Naive thymus-derived CD4-positive, alpha-beta T cell (primary cell): ENCODE results near the gene SDCCAG8. TPM values are rescaled to one million over a fixed set of nuclear protein-coding genes. Genes with fewer than 3 reads are reported as not detected.
A peak's percentile ranks its signal among the peaks of the same experiment; 100 is the strongest.

ENCODE experiments used
- ATAC-seq: fragments of 150-1000 bp; cut with Tn5 transposase; 2 replicates; pipeline ENCODE4 v1.10.0; 2021; ENCODE audit warnings: mild to moderate bottlenecking, moderate library complexity
- CTCF ChIA-PET: fragments of 350-600 bp; sonication (Branson Sonifier 250); formaldehyde crosslinking; loops from one replicate; lab custom pipeline; 2021; ENCODE audit warnings: antibody characterized with exemption; lab: Charles Lee
- POLR2A ChIA-PET: fragments of 350-600 bp; sonication (Branson Sonifier 250); formaldehyde crosslinking; loops from one replicate; lab custom pipeline; 2021; ENCODE audit warnings: antibody characterized with exemption, inconsistent platforms; lab: Charles Lee
- DNase-seq, 9 donors: peaks; one replicate each; pipeline versions ENCODE4 v3.0.0 to v3.0.0-alpha.2; 2020 to 2022; ENCODE audit warnings: mixed read lengths in 1 of 9
- H3K27ac ChIP-seq: one replicate; pipeline ENCODE4 v1.7.0; 2013; ENCODE audit warnings: mild to moderate bottlenecking, low read depth, low read length, moderate library complexity
- H3K27me3 ChIP-seq, 2 donors: one replicate each; pipeline ENCODE4 v1.7.0; 2013; ENCODE audit warnings: low read length in 2 of 2, mild to moderate bottlenecking in 2 of 2, moderate library complexity in 2 of 2; ENCODE audit not compliant: control insufficient read depth in 2 of 2, insufficient read depth in 2 of 2
- H3K36me3 ChIP-seq, 3 experiments: 1 replicate in 2 of 3; 2 replicates in 1 of 3; pipeline ENCODE4 v1.7.0; 2013; ENCODE audit warnings: low read length in 3 of 3, mild to moderate bottlenecking in 3 of 3, moderate library complexity in 1 of 3; ENCODE audit not compliant: insufficient read depth in 3 of 3, control insufficient read depth in 2 of 3
- H3K4me1 ChIP-seq, 2 donors: one replicate each; pipeline ENCODE4 v1.7.0; 2013; ENCODE audit warnings: low read length in 2 of 2, mild to moderate bottlenecking in 2 of 2, moderate library complexity in 1 of 2; ENCODE audit not compliant: control insufficient read depth in 2 of 2, insufficient read depth in 2 of 2
- H3K4me3 ChIP-seq: 2 replicates; pipeline ENCODE4 v1.7.0; 2013; ENCODE audit warnings: mild to moderate bottlenecking, low read length
- H3K9me3 ChIP-seq, 3 experiments: 1 replicate in 2 of 3; 2 replicates in 1 of 3; pipeline ENCODE4 v1.7.0; 2013; ENCODE audit warnings: low read length in 3 of 3; ENCODE audit not compliant: control insufficient read depth in 2 of 3
- H3K27ac Mint-ChIP-seq, 9 donors: one replicate each; pipeline ENCODE4 v1.8.0; 2020 to 2022; ENCODE audit warnings: mixed read lengths in 9 of 9, mild to moderate bottlenecking in 8 of 9, moderate library complexity in 5 of 9, inconsistent platforms in 2 of 9
- H3K27me3 Mint-ChIP-seq, 5 donors: one replicate each; pipeline ENCODE4 v1.8.0; 2021 to 2022; ENCODE audit warnings: mixed read lengths in 5 of 5, mild to moderate bottlenecking in 1 of 5
- H3K36me3 Mint-ChIP-seq, 5 donors: one replicate each; pipeline ENCODE4 v1.8.0; 2020 to 2022; ENCODE audit warnings: mixed read lengths in 5 of 5, mild to moderate bottlenecking in 3 of 5, inconsistent platforms in 1 of 5
- H3K4me1 Mint-ChIP-seq, 7 donors: one replicate each; pipeline ENCODE4 v1.8.0; 2020 to 2022; ENCODE audit warnings: mixed read lengths in 7 of 7, mild to moderate bottlenecking in 3 of 7, inconsistent platforms in 1 of 7
- H3K4me3 Mint-ChIP-seq, 10 donors: one replicate each; pipeline ENCODE4 v1.8.0; 2020 to 2022; ENCODE audit warnings: mild to moderate bottlenecking in 10 of 10, mixed read lengths in 10 of 10, moderate library complexity in 6 of 10, inconsistent platforms in 2 of 10
- H3K9me3 Mint-ChIP-seq, 11 donors: one replicate each; pipeline ENCODE4 v1.8.0; 2020 to 2022; ENCODE audit warnings: mixed read lengths in 11 of 11, mild to moderate bottlenecking in 4 of 11, inconsistent platforms in 1 of 11, moderate library complexity in 1 of 11
- intact Hi-C, 2 donors: fragments of 100-400 bp; cut with micrococcal nuclease; formaldehyde crosslinking; loops; one replicate each; pipeline ENCODE4 v1.15.1; 2023
- polyA plus RNA-seq, 2 donors: library from polyadenylated mRNA; unstranded; fragments of 300-500 nt; fragmentation: Illumina TruSeq; gene quantifications; one replicate each; pipeline ENCODE4 v1.2.3, GENCODE V29; 2021
- total RNA-seq, 6 experiments: library from RNA in 5 of 6; stranded (reverse) in 5 of 6; gene quantifications; 1 replicate in 5 of 6; 2 replicates in 1 of 6; pipeline ENCODE4 v1.2.3 and lab custom pipeline; 2021 to 2026

Gene SDCCAG8
- total and polyA plus RNA-seq, 7 experiments from 2014 or later: 26.0 to 45.2 (median 39.1) TPM

DNA sequence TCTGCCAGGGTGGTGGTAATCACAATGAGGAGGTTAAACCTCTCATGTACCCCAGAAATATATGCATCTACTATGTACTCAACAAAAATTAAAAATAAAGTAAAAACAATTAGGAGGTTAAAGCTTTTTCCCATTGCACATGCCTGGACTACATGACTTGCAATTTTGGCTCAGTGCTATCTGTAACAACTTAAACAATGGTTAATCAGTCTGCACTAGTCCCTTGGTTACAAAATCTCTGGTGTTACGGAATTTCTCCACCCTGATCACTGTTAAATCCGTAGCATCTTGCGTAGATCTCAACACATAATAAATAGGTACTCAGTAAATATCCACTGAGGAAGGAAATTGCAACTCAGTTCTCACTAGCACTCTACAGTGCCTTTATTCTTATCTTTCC is 66.5 kb downstream of the SDCCAG8 start:
- Mint-ChIP-seq H3K4me1 (peaks cover 0 to 9% (median 0%) of the 10 kb centered on the region in 7 donors), H3K27ac (peak overlapping the region in 1 of 9 donors; percentile 27), H3K36me3 (peaks cover 0 to 22% (median 9%) of the 10 kb centered on the region in 5 donors), H3K4me3 (no peak overlapping the region), H3K9me3 (no peaks in the 10 kb centered on the region), H3K27me3 (no peaks in the 10 kb centered on the region)
- ATAC-seq (no peak), DNase-seq (no peak)
- Histone ChIP-seq H3K9me3 (no peaks in the 10 kb centered on the region), H3K27me3 (no peaks in the 10 kb centered on the region), H3K27ac (no peak overlapping the region), H3K36me3 (peaks cover 0 to 7% (median 0%) of the 10 kb centered on the region in 3 experiments), H3K4me3 (no peak overlapping the region), H3K4me1 (no peaks in the 10 kb centered on the region)
- ChIA-PET CTCF (interaction anchor here (0.6 to 0.7 kb wide), 2 partner anchors 1135 to 1385 kb away, joined by 3 to 5 read pairs; no protein-coding TSS in a partner anchor), POLR2A (no interaction called here)
- intact Hi-C loops: no loop called here

DNA sequence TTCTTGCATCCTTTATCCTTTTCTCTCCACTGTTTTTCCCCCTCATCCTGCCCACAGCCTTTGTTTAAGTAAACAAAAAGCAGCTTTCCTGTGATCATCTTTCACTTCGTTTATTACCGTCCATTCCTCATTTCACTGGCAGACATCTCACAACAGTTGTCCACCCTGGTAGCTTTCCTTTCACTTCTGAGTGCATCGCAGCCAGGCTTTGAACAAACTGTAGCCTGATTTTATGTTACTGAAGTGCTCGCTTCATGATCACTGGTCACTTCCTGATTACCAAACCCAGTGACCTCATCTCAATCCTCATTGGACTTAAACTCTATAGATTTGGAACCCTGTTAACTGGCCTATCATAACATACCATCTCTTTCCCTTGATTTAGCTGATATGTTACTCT is 67.7 kb downstream of the SDCCAG8 start:
- POLR2A ChIA-PET: interaction anchor here (0.6 to 0.7 kb wide), 2 partner anchors 12 to 143 kb away, joined by 3 read pairs; no protein-coding TSS in a partner anchor
- intact Hi-C loops: no loop called here

DNA sequence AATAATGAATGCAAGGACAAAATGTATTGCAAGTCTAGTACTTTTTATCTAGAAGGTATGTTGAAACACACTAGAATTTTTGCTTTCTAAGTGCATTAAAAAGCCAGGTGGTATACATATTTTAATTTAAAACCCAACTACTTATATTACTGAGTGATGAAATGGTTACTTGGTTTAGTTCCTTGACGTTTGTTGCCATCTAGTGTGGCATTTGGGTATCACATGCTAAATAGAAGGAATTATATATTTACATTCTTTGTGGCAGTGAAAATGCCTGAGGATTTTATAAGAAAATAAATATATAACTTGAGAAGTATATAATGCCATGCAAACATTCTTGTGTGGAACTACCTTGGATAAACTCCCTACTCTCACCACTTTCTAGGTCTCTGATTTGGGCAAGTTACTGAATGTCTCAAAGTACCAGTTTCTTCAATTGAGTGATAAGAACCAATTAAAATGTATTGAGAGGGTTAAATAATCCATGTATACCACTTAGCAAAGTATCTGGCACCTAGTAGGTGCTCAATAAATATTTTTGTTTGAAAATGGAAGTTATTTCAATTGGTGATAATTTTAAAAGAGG is 69.6 kb downstream of the SDCCAG8 start:
- no peaks in the 10 kb centered on the region for H3K9me3 Mint-ChIP-seq
- peaks cover 0 to 2% (median 0%) of the 10 kb centered on the region in 7 donors for H3K4me1 Mint-ChIP-seq
- intact Hi-C loops: loop anchor here (1.0 to 5.0 kb wide), 7 partner anchors 673 to 1794 kb away; partner anchors contain the start of gene EXO1 (in 1 of the 2)
- H3K27me3 Mint-ChIP-seq: no peaks in the 10 kb centered on the region
- Histone ChIP-seq H3K4me1 (no peaks in the 10 kb centered on the region), H3K27ac (no peak overlapping the region), H3K36me3 (peaks cover 0 to 2% (median 0%) of the 10 kb centered on the region in 3 experiments), H3K27me3 (no peaks in the 10 kb centered on the region), H3K9me3 (no peaks in the 10 kb centered on the region), H3K4me3 (no peak overlapping the region)
- CTCF ChIA-PET: no interaction called here
- DNase-seq (peak in 7 of 9 donors; percentile 27 to 61 (median 44)), ATAC-seq (peak; percentile 66)
- no peak overlapping the region for H3K27ac Mint-ChIP-seq
- H3K36me3 Mint-ChIP-seq: no peaks in the 10 kb centered on the region
- POLR2A ChIA-PET: no interaction called here
- no peak overlapping the region for H3K4me3 Mint-ChIP-seq

More for the DNA sequence above, 67.7 kb downstream of the SDCCAG8 start:
- DNase-seq: no peak
- CTCF ChIA-PET: interaction anchor here (1.3 kb wide), 1 partner anchor 869 kb away, joined by 4 read pairs; no protein-coding TSS in a partner anchor
- H3K9me3 Mint-ChIP-seq: no peaks in the 10 kb centered on the region
- no peak overlapping the region for H3K4me3 Mint-ChIP-seq
- H3K36me3 ChIP-seq: no peaks in the 10 kb centered on the region
- H3K27me3 ChIP-seq: no peaks in the 10 kb centered on the region
- H3K4me3 ChIP-seq: no peak overlapping the region
- H3K36me3 Mint-ChIP-seq: peaks cover 0 to 11% (median 5%) of the 10 kb centered on the region in 5 donors
- no peaks in the 10 kb centered on the region for H3K27me3 Mint-ChIP-seq
- no peak overlapping the region for H3K27ac ChIP-seq
- H3K9me3 ChIP-seq: no peaks in the 10 kb centered on the region
- no peaks in the 10 kb centered on the region for H3K4me1 ChIP-seq
- ATAC-seq: no peak
- H3K27ac Mint-ChIP-seq: peak overlapping the region in 3 of 9 donors; percentile 3 to 8 (median 4)
- peaks cover 0 to 9% (median 0%) of the 10 kb centered on the region in 7 donors for H3K4me1 Mint-ChIP-seq

DNA sequence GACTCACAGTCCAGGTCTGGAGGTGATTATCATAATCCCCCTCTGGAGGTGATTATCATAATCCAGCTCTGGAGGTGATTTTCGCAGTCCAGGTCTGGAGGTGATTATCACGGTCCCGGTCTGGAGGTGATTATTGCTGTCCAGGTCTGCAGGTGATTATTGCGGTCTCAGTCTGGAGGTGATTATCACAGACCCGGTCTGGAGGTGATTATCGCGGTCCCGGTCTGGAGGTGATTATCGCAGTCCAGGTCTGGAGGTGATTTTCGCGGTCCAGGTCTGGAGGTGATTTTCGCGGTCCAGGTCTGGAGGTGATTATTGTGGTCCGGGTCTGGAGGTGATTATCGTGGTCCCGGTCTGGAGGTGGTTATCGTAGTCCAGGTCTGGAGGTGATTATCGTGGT is 76.6 kb downstream of the SDCCAG8 start:
- DNase-seq (no peak), ATAC-seq (no peak)
- POLR2A ChIA-PET: no interaction called here
- no peaks in the 10 kb centered on the region for H3K27me3 Mint-ChIP-seq
- intact Hi-C loops: no loop called here
- H3K9me3 ChIP-seq: no peaks in the 10 kb centered on the region
- CTCF ChIA-PET: no interaction called here
- no peak overlapping the region for H3K4me3 ChIP-seq
- H3K4me1 ChIP-seq: no peaks in the 10 kb centered on the region
- no peaks in the 10 kb centered on the region for H3K27me3 ChIP-seq
- H3K4me3 Mint-ChIP-seq: no peak overlapping the region
- H3K27ac ChIP-seq: no peak overlapping the region
- peaks cover 0 to 34% (median 0%) of the 10 kb centered on the region in 3 experiments for H3K36me3 ChIP-seq
- peaks cover 10 to 47% (median 33%) of the 10 kb centered on the region in 5 donors for H3K36me3 Mint-ChIP-seq
- H3K4me1 Mint-ChIP-seq: peaks cover 0 to 4% (median 0%) of the 10 kb centered on the region in 7 donors
- no peaks in the 10 kb centered on the region for H3K9me3 Mint-ChIP-seq
- no peak overlapping the region for H3K27ac Mint-ChIP-seq

DNA sequence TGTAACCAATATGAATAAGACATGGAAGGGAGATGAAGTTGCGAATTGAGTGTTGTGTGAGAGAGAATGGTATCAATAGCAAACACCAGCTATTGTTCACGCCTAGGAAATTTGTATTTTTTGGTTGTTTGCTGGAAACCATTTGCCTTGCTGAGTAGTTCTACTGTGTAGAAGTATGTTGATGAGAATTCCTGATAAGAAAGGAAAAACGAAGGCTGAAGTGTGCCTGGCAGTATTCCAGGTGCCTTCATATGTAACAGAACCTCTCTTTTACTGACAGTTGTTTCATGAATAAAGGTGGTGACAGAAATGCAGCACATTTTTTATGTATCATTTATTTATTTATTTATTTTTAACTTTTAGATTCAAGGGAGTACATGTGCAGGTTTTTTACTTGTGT is 79.5 kb downstream of the SDCCAG8 start:
- Histone ChIP-seq H3K27ac (no peak overlapping the region), H3K4me1 (no peaks in the 10 kb centered on the region), H3K36me3 (peaks cover 0 to 37% (median 0%) of the 10 kb centered on the region in 3 experiments), H3K27me3 (no peaks in the 10 kb centered on the region), H3K4me3 (no peak overlapping the region), H3K9me3 (no peaks in the 10 kb centered on the region)
- no peaks in the 10 kb centered on the region for H3K27me3 Mint-ChIP-seq
- no peak overlapping the region for H3K27ac Mint-ChIP-seq
- peaks cover 10 to 53% (median 33%) of the 10 kb centered on the region in 5 donors for H3K36me3 Mint-ChIP-seq
- peaks cover 0 to 10% (median 0%) of the 10 kb centered on the region in 7 donors for H3K4me1 Mint-ChIP-seq
- ChIA-PET POLR2A (interaction anchor here (0.6 kb wide), 1 partner anchor 12 kb away, joined by 3 read pairs; no protein-coding TSS in a partner anchor), CTCF (interaction anchor here (0.6 kb wide), 1 partner anchor 79 kb away, joined by 3 read pairs; the partner anchor contains the start of gene SDCCAG8)
- no peak for ATAC-seq
- H3K4me3 Mint-ChIP-seq: no peak overlapping the region
- no peak for DNase-seq
- peaks cover 0 to 1% (median 0%) of the 10 kb centered on the region in 11 donors for H3K9me3 Mint-ChIP-seq
- intact Hi-C loops: no loop called here

DNA sequence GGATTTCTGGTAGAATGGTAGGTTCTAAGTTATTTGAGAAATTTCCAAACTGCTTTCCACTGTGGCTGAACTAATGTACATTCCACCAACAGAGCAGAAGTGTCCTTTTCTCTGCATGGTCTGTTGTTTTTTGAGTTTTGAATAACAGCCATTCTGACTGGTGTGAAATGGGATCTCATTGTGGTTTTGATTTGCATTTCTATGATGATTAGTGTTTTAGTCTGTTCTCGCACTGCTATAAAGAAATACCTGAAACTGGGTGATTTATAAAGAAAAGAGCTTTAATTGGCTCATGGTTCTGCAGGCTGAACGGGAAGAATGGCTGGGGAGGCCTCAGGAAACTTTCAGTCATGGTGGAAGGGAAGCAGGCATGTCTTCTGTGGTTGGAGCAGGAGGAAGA is 80.3 kb downstream of the SDCCAG8 start:
- Mint-ChIP-seq H3K27ac (peak overlapping the region in 1 of 9 donors; percentile 47), H3K9me3 (peaks cover 0 to 1% (median 0%) of the 10 kb centered on the region in 11 donors), H3K4me3 (no peak overlapping the region), H3K4me1 (peaks cover 0 to 11% (median 0%) of the 10 kb centered on the region in 7 donors), H3K27me3 (no peaks in the 10 kb centered on the region), H3K36me3 (peaks cover 6 to 55% (median 33%) of the 10 kb centered on the region in 5 donors)
- no peaks in the 10 kb centered on the region for H3K4me1 ChIP-seq
- H3K9me3 ChIP-seq: no peaks in the 10 kb centered on the region
- H3K27ac ChIP-seq: no peak overlapping the region
- H3K4me3 ChIP-seq: no peak overlapping the region
- peaks cover 0 to 35% (median 0%) of the 10 kb centered on the region in 3 experiments for H3K36me3 ChIP-seq
- no peak for DNase-seq
- POLR2A ChIA-PET: no interaction called here
- CTCF ChIA-PET: no interaction called here
- intact Hi-C loops: no loop called here
- no peaks in the 10 kb centered on the region for H3K27me3 ChIP-seq
- ATAC-seq: no peak
